ENCODE results near the gene PHLDB3. TPM values are rescaled to one million over a fixed set of nuclear protein-coding genes. Genes with fewer than 3 reads are reported as not detected.

PHLDB3 gene
- total and polyA plus RNA-seq, 2 of the 13 experiments (the other 11 are each of a cell fraction or from before 2014, with no cell fraction given): 11.3 to 14.5 TPM

DNA sequence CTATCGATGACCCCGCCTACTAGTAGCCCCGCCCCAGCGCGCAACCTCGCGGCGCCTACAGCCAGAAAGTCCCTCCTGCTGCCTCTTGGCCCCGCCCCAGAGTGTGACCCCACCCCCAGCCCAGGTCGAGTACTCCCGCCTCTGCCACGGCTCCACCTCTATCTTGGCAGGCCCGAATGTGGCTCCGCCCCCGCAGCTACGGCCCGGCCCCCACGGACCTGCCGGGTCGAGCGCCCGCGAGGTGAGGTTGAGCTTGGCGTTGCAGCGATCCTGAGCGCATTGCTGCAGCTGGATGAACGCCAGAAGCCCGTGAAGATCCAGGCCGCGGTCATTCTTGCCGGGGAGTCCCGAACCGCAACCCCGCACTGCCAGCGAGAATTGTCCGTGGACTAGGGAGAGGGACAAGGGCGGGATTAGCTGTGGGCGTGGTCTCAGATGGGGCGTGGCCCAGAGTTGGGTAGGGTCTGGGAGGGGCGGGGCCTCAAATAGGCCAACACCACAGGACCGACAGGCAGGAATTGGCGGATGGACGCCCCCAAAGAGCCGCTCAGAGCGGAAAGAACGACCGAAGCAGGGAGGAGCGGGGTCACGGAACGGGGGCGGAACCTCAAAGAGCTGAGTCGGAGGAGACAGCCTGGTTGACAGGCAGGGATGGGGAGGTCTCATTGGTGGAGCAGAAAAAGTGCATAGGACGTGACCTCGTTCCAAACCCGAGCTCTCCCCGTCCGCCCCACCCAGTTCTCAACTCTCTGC is 41.0 kb downstream of the PHLDB3 start (continued):
- TF ChIP-seq, protein P1, sequence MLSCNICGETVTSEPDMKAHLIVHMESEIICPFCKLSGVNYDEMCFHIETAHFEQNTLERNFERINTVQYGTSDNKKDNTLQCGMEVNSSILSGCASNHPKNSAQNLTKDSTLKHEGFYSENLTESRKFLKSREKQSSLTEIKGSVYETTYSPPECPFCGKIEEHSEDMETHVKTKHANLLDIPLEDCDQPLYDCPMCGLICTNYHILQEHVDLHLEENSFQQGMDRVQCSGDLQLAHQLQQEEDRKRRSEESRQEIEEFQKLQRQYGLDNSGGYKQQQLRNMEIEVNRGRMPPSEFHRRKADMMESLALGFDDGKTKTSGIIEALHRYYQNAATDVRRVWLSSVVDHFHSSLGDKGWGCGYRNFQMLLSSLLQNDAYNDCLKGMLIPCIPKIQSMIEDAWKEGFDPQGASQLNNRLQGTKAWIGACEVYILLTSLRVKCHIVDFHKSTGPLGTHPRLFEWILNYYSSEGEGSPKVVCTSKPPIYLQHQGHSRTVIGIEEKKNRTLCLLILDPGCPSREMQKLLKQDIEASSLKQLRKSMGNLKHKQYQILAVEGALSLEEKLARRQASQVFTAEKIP (CRISPR knock-in tag; IDR thresholded peaks at IDR 0.05; ENCODE audit: borderline replicate concordance): no peak
- TF ChIP-seq POLR2AphosphoS5 (IDR thresholded peaks at IDR 0.05; ENCODE audit: low read depth, low read length) (peak; percentile 42), DRAP1 (CRISPR knock-in tag; IDR thresholded peaks at IDR 0.05) (no peak; the same call in 1 of the 2 replicates), TCF7L2 (IDR thresholded peaks at IDR 0.05; ENCODE audit: low read depth, low read length) (no peak), FOXA3 (CRISPR knock-in tag; IDR thresholded peaks at IDR 0.05) (no peak), KLF11 (CRISPR knock-in tag; IDR thresholded peaks at IDR 0.05) (0 out of 2 replicates have a peak, but pooled peaks have one; percentile 27), DNMT1 (CRISPR knock-in tag; IDR thresholded peaks at IDR 0.05) (no peak), ZNF619 (CRISPR knock-in tag; IDR thresholded peaks at IDR 0.05) (peak; percentile 82), ZBTB38 (CRISPR knock-in tag; IDR thresholded peaks at IDR 0.05) (peak; percentile 22; the same call in 1 of the 2 replicates), TBP (CRISPR knock-in tag; IDR thresholded peaks at IDR 0.05) (no peak), SALL1 (CRISPR knock-in tag; IDR thresholded peaks at IDR 0.05) (peak; percentile 15; the same call in 1 of the 2 replicates), TSC22D2 (CRISPR knock-in tag; IDR thresholded peaks at IDR 0.05; ENCODE audit: borderline replicate concordance) (no peak), ATF5 (CRISPR knock-in tag; IDR thresholded peaks at IDR 0.05; ENCODE audit: low read depth) (0 out of 2 replicates have a peak, but pooled peaks have one; percentile 68), HDAC2 (CRISPR knock-in tag; IDR thresholded peaks at IDR 0.05) (no peak), ZC3H4 (CRISPR knock-in tag; IDR thresholded peaks at IDR 0.05; ENCODE audit: borderline replicate concordance) (no peak), ZNF253 (CRISPR knock-in tag; IDR thresholded peaks at IDR 0.05; ENCODE audit: borderline replicate concordance) (0 out of 2 replicates have a peak, but pooled peaks have one; percentile 40), ZBTB40 (IDR thresholded peaks at IDR 0.05) (no peak), ZBTB40 (CRISPR knock-in tag; IDR thresholded peaks at IDR 0.05) (no peak), ZNF230 (CRISPR knock-in tag; IDR thresholded peaks at IDR 0.05) (0 out of 2 replicates have a peak, but pooled peaks have one; percentile 19)
